ENCODE results near the gene KIR2DL4. TPM values are rescaled to one million over a fixed set of nuclear protein-coding genes. Genes with fewer than 3 reads are reported as not detected.
"Not testable (repeated sequence)": the region's sequence is repeated elsewhere in the genome, so short reads cannot be mapped to it uniquely, and the experiment has no call there.

The KIR2DL4 gene
- total RNA-seq, 1 donor from 2014 or later: not detected

DNA sequence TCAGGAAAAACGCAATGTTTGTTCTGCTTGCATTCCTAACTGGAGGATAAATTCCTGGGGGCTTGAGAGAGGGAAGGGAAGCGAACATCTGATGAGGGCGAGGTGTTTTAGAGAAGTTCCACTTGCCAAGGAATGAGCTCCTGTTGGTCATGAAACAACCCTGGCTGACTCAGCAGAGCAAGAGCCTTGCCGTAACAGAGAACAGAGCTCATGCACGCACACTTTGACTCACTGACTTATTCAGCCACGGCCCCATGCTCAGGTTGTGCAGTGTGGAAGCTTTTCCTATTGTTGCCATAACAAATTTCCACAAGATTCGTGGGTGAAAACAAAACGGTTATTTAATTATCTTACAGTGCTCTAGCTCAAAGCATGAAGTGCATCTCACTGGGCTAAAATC is 39.8 kb downstream of the KIR2DL4 start:
- not testable (repeated sequence) for DNase-seq (ENCODE audit: low spot score); H3K4me1 Mint-ChIP-seq (ENCODE audit: unreplicated experiment); H3K4me3 Mint-ChIP-seq (ENCODE audit: unreplicated experiment); H3K27me3 Mint-ChIP-seq (ENCODE audit: unreplicated experiment); H3K27ac Mint-ChIP-seq (ENCODE audit: unreplicated experiment)
- Mint-ChIP-seq H3K36me3 (ENCODE audit: low read depth, unreplicated experiment) (peaks cover 16% of the 10 kb centered on the region), H3K9me3 (ENCODE audit: unreplicated experiment) (peaks cover 39% of the 10 kb centered on the region)

- Mint-ChIP-seq H3K36me3 (ENCODE audit: low read depth, unreplicated experiment) (peaks cover 28% of the 10 kb centered on the region), H3K27me3 (ENCODE audit: unreplicated experiment) (peaks cover 14% of the 10 kb centered on the region), H3K9me3 (ENCODE audit: unreplicated experiment) (peaks cover 62% of the 10 kb centered on the region)
- H3K27ac Mint-ChIP-seq (ENCODE audit: unreplicated experiment); DNase-seq (ENCODE audit: low spot score); H3K4me1 Mint-ChIP-seq (ENCODE audit: unreplicated experiment); H3K4me3 Mint-ChIP-seq (ENCODE audit: unreplicated experiment): not testable (repeated sequence)
Measured at GRCh38 chr19:54850061-54850640, 46.7 kb downstream of the KIR2DL4 start, which contains the start of gene KIR3DL2. KIR3DL2 (plus strand) TSS chr19:54850443; CDS start chr19:54850476, 33 bp downstream.

- Mint-ChIP-seq H3K4me3 (ENCODE audit: unreplicated experiment) (no peak overlapping the region), H3K4me1 (ENCODE audit: unreplicated experiment) (no peaks in the 10 kb centered on the region), H3K36me3 (ENCODE audit: low read depth, unreplicated experiment) (peaks cover 28% of the 10 kb centered on the region), H3K9me3 (ENCODE audit: unreplicated experiment) (peaks cover 61% of the 10 kb centered on the region), H3K27ac (ENCODE audit: unreplicated experiment) (no peak overlapping the region), H3K27me3 (ENCODE audit: unreplicated experiment) (peaks cover 14% of the 10 kb centered on the region)
- DNase-seq (ENCODE audit: low spot score): no peak
- no peak for TF ChIP-seq CTCF (IDR thresholded peaks at IDR 0.05; ENCODE audit: unreplicated experiment)
Measured at GRCh38 chr19:54850930-54851329, 47.5 kb downstream of the KIR2DL4 start.

DNA sequence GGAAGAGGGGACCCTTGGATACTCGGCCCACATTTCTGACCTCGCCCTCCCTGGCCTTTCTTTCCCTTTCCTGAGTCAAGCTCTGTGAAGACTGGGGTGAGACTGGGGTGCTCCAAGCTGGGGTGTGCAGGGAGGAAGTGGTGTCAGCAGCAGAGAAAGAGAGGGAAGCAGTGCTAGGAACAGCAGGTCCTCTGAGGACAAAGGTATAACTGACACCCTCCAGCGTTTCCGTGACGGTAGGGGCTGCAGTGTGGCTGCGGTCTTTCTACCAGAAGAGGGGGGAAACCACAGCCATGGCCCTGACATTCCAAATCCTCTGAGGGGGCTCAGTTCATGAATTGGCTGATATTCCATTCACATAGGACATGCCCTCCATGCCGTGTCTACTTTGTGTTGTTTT is 47.9 kb downstream of the KIR2DL4 start:
- Mint-ChIP-seq H3K36me3 (ENCODE audit: low read depth, unreplicated experiment) (peaks cover 26% of the 10 kb centered on the region), H3K4me1 (ENCODE audit: unreplicated experiment) (no peaks in the 10 kb centered on the region), H3K27me3 (ENCODE audit: unreplicated experiment) (peaks cover 14% of the 10 kb centered on the region), H3K4me3 (ENCODE audit: unreplicated experiment) (no peak overlapping the region), H3K27ac (ENCODE audit: unreplicated experiment) (no peak overlapping the region), H3K9me3 (ENCODE audit: unreplicated experiment) (peaks cover 59% of the 10 kb centered on the region)
- no peak for TF ChIP-seq CTCF (IDR thresholded peaks at IDR 0.05; ENCODE audit: unreplicated experiment)
- no peak for DNase-seq (ENCODE audit: low spot score)

DNA sequence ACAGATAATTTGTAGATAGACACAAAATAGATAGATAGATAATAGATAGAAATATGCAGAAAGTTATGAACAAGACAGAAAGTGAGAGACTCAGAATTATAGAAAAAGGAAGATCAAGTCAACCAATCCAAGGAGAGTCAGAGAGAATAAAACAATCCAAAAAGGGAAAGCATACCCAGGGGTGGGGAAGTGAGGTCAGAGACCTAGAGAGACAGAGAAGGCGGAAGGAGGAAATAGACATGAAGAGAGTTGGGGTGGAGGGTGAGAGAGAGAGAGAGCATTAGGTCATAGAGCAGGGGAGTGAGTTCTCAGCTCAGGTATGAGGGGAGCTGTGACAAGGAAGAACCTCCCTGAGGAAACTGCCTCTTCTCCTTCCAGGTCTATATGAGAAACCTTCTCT is 51.8 kb downstream of the KIR2DL4 start:
- not testable (repeated sequence) for H3K27me3 Mint-ChIP-seq (ENCODE audit: unreplicated experiment); DNase-seq (ENCODE audit: low spot score); H3K4me1 Mint-ChIP-seq (ENCODE audit: unreplicated experiment); H3K4me3 Mint-ChIP-seq (ENCODE audit: unreplicated experiment); H3K27ac Mint-ChIP-seq (ENCODE audit: unreplicated experiment)
- peaks cover 54% of the 10 kb centered on the region for H3K9me3 Mint-ChIP-seq (ENCODE audit: unreplicated experiment)
- peaks cover 19% of the 10 kb centered on the region for H3K36me3 Mint-ChIP-seq (ENCODE audit: low read depth, unreplicated experiment)

DNA sequence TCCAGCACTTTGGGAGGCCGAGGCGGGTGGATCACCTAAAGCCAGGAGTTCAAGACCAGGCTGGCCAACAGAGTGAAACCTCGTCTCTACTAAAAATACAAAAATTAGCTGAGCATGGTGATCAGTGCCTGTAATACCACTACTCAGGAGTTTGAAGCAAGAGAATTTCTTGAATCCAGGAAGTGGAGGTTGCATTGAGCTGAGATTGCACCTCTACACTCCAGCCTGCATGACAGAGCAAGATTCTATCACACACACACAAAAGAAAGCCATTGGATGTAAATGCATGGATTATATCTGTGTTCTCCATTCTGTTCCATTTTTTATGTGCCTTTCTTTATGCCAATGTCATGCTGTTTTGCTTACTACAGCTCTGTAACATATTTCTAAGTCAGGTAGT is 55.1 kb downstream of the KIR2DL4 start:
- H3K4me3 Mint-ChIP-seq (ENCODE audit: unreplicated experiment); H3K4me1 Mint-ChIP-seq (ENCODE audit: unreplicated experiment); H3K27me3 Mint-ChIP-seq (ENCODE audit: unreplicated experiment); DNase-seq (ENCODE audit: low spot score); H3K27ac Mint-ChIP-seq (ENCODE audit: unreplicated experiment): not testable (repeated sequence)
- Mint-ChIP-seq H3K9me3 (ENCODE audit: unreplicated experiment) (peaks cover 38% of the 10 kb centered on the region), H3K36me3 (ENCODE audit: low read depth, unreplicated experiment) (peaks cover 14% of the 10 kb centered on the region)

DNA sequence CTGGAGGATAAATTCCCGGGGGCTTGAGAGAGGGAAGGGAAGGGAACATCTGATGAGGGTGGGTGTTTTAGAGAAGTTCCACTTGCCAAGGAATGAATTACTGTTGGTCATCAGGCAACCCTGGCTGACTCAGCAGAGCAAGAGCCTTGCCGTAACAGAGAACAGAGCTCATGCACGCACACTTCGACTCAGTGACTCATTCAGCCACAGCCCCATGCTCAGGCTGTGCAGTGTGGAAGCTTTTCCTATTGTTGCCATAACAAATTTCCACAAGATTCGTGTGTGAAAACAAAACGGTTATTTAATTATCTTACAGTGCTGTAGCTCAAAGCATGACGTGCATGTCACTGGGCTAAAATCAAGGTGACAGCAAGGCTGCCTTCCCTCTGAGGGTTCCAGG is 56.0 kb downstream of the KIR2DL4 start:
- DNase-seq (ENCODE audit: low spot score); H3K4me1 Mint-ChIP-seq (ENCODE audit: unreplicated experiment); H3K4me3 Mint-ChIP-seq (ENCODE audit: unreplicated experiment); H3K27me3 Mint-ChIP-seq (ENCODE audit: unreplicated experiment); H3K27ac Mint-ChIP-seq (ENCODE audit: unreplicated experiment): not testable (repeated sequence)
- Mint-ChIP-seq H3K36me3 (ENCODE audit: low read depth, unreplicated experiment) (peaks cover 14% of the 10 kb centered on the region), H3K9me3 (ENCODE audit: unreplicated experiment) (peaks cover 32% of the 10 kb centered on the region)

DNA sequence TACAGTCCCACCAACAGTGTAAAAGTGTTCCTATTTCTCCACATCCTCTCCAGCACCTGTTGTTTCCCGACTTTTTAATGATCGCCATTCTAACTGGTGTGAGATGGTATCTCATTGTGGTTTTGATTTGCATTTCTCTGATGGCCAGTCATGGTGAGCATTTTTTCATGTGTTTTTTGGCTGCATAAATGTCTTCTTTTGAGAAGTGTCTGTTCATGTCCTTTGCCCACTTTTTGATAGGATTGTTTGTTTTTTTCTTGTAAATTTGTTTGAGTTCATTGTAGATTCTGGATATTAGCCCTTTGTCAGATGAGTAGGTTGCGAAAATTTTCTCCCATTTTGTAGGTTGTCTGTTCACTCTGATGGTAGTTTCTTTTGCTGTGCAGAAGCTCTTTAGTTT is 60.0 kb downstream of the KIR2DL4 start:
- peaks cover 21% of the 10 kb centered on the region for H3K9me3 Mint-ChIP-seq (ENCODE audit: unreplicated experiment)
- not testable (repeated sequence) for H3K27me3 Mint-ChIP-seq (ENCODE audit: unreplicated experiment); H3K4me3 Mint-ChIP-seq (ENCODE audit: unreplicated experiment); H3K4me1 Mint-ChIP-seq (ENCODE audit: unreplicated experiment); H3K27ac Mint-ChIP-seq (ENCODE audit: unreplicated experiment); DNase-seq (ENCODE audit: low spot score)
- peaks cover 13% of the 10 kb centered on the region for H3K36me3 Mint-ChIP-seq (ENCODE audit: low read depth, unreplicated experiment)

All from endothelial cell (in vitro differentiated cells).